Measurements from ENCODE around the gene PRR15L. TPM values are rescaled to one million over a fixed set of nuclear protein-coding genes. Genes with fewer than 3 reads are reported as not detected.
A peak's percentile ranks its signal among the peaks of the same experiment; 100 is the strongest.

Gene PRR15L
- total RNA-seq, 1 experiment from 2014 or later: 0.18 TPM

- TF ChIP-seq SIN3A (IDR thresholded peaks at IDR 0.05; ENCODE audit: borderline replicate concordance, insufficient read depth, low read depth, low read length) (no peak), POLR2AphosphoS5 (IDR thresholded peaks at IDR 0.05; ENCODE audit: low read depth, low read length) (no peak), TCF7L2 (IDR thresholded peaks at IDR 0.05; ENCODE audit: low read depth, low read length) (no peak), CTCF (IDR thresholded peaks at IDR 0.05) (no peak), REST (IDR thresholded peaks at IDR 0.05; ENCODE audit: insufficient read depth in 1 of 2, low read depth in 2 of 2, low read length in 1 of 2) (no peak)
- H3K4me1 ChIP-seq (ENCODE audit: control insufficient read depth, insufficient read depth, low read length): peaks cover 13% of the 10 kb centered on the region
- DNase-seq (ENCODE audit: low read depth, low spot score): no peak
- no peaks in the 10 kb centered on the region for H3K9me3 ChIP-seq (ENCODE audit: control insufficient read depth, insufficient read depth, low read depth, low read length)
- no TSS peak for BruUV-seq (replicated peaks)
- H3K27me3 ChIP-seq (ENCODE audit: control insufficient read depth, insufficient read depth, low read length): no peaks in the 10 kb centered on the region
- ChIA-PET CTCF (interaction anchor here (0.5 to 3.2 kb wide), 4 partner anchors 20 to 290 kb away, joined by 3 to 22 read pairs (median 14); partner anchors contain the start of gene CDK5RAP3), POLR2A (interaction anchor here (0.6 to 1.6 kb wide), 2 partner anchors 21 to 66 kb away, joined by 8 to 11 read pairs; partner anchors contain the start of gene CDK5RAP3)
- no peak overlapping the region for H3K4me3 ChIP-seq (ENCODE audit: low read depth in 2 of 2, low read length in 2 of 2)
- in situ Hi-C loops (cut with HindIII; ENCODE audit: low pct_unique_long_range_greater_than_20kb, low sequenced_read_pairs) (no loop called here), intact Hi-C loops (cut with micrococcal nuclease; ENCODE audit: unreplicated experiment) (loop anchor here (1.0 kb wide), 1 partner anchor 68 kb away; no protein-coding TSS in a partner anchor)
- H3K27ac ChIP-seq (ENCODE audit: low read length): no peak overlapping the region
- no peak for ATAC-seq
- H3K36me3 ChIP-seq (ENCODE audit: control insufficient read depth, insufficient read depth, low read length): no peaks in the 10 kb centered on the region
These were observed 7.7 kb downstream of the PRR15L start for GRCh38 chr17:47949946-47950345.

- peak overlapping the region; percentile 67 for H3K27ac ChIP-seq (ENCODE audit: low read length)
- DNase-seq (ENCODE audit: low read depth, low spot score) (no peak), ATAC-seq (peak; percentile 90)
- no peaks in the 10 kb centered on the region for H3K9me3 ChIP-seq (ENCODE audit: control insufficient read depth, insufficient read depth, low read depth, low read length)
- intact Hi-C loops (cut with micrococcal nuclease; ENCODE audit: unreplicated experiment): loop anchor here (1.0 kb wide), 1 partner anchor 69 kb away; no protein-coding TSS in a partner anchor
- BruUV-seq (replicated peaks): no TSS peak
- 0 out of 2 replicates have a peak, but pooled peaks have one; percentile 29 for TF ChIP-seq POLR2AphosphoS5 (IDR thresholded peaks at IDR 0.05; ENCODE audit: low read depth, low read length)
- peak; percentile 98 for TF ChIP-seq CTCF (IDR thresholded peaks at IDR 0.05)
- no peak for TF ChIP-seq REST (IDR thresholded peaks at IDR 0.05; ENCODE audit: insufficient read depth in 1 of 2, low read depth in 2 of 2, low read length in 1 of 2)
- no peaks in the 10 kb centered on the region for H3K36me3 ChIP-seq (ENCODE audit: control insufficient read depth, insufficient read depth, low read length)
- in situ Hi-C loops (cut with HindIII; ENCODE audit: low pct_unique_long_range_greater_than_20kb, low sequenced_read_pairs): no loop called here
- H3K4me3 ChIP-seq (ENCODE audit: low read depth in 2 of 2, low read length in 2 of 2): peak overlapping the region in 1 of 2 experiments; percentile 34; a peak in 2 of 4 replicates
- H3K4me1 ChIP-seq (ENCODE audit: control insufficient read depth, insufficient read depth, low read length): peaks cover 13% of the 10 kb centered on the region
- H3K27me3 ChIP-seq (ENCODE audit: control insufficient read depth, insufficient read depth, low read length): no peaks in the 10 kb centered on the region
- ChIA-PET POLR2A (no interaction called here), CTCF (interaction anchor here (0.5 to 3.2 kb wide), 3 partner anchors 21 to 290 kb away, joined by 3 to 22 read pairs (median 21); partner anchors contain the start of gene CDK5RAP3)
These were observed 8.4 kb downstream of the PRR15L start for GRCh38 chr17:47949197-47949759.

Data from Panc1 (cell line).